CD8-positive, alpha-beta memory T cell (primary cell): Measurements from ENCODE around the gene DRD1. TPM values are rescaled to one million over a fixed set of nuclear protein-coding genes. Genes with fewer than 3 reads are reported as not detected.

ENCODE experiments used
- CTCF ChIA-PET: fragments of 350-600 bp; sonication (Branson Sonifier 250); formaldehyde crosslinking; loops from one replicate; lab custom pipeline; 2021; ENCODE audit warnings: antibody characterized with exemption; lab: Charles Lee
- POLR2A ChIA-PET: fragments of 350-600 bp; sonication (Branson Sonifier 250); formaldehyde crosslinking; loops from one replicate; lab custom pipeline; 2021; ENCODE audit warnings: antibody characterized with exemption; lab: Charles Lee
- DNase-seq, 5 donors: peaks; one replicate each; pipeline versions ENCODE4 v3.0.0 to v3.0.0-alpha.2; 2020 to 2022; ENCODE audit warnings: mixed read lengths in 1 of 5
- H3K27ac ChIP-seq: one replicate; pipeline ENCODE4 v1.7.0; 2013; ENCODE audit warnings: low read depth, mild to moderate bottlenecking, low read length, moderate library complexity
- H3K27me3 ChIP-seq: 2 replicates; pipeline ENCODE4 v1.7.0; 2013; ENCODE audit warnings: low read length, mild to moderate bottlenecking; ENCODE audit not compliant: insufficient read depth, poor library complexity, severe bottlenecking
- H3K36me3 ChIP-seq: 2 replicates; pipeline ENCODE4 v1.7.0; 2013; ENCODE audit warnings: mild to moderate bottlenecking, low read length, moderate library complexity; ENCODE audit not compliant: insufficient read depth
- H3K4me1 ChIP-seq: 2 replicates; pipeline ENCODE4 v1.7.0; 2013; ENCODE audit warnings: mild to moderate bottlenecking, low read length, moderate library complexity; ENCODE audit not compliant: insufficient read depth
- H3K4me3 ChIP-seq: 2 replicates; pipeline ENCODE4 v1.7.0; 2013; ENCODE audit warnings: mild to moderate bottlenecking, low read length
- H3K9me3 ChIP-seq: 2 replicates; pipeline ENCODE4 v1.7.0; 2013; ENCODE audit warnings: mild to moderate bottlenecking, low read length
- H3K27ac Mint-ChIP-seq, 8 donors: one replicate each; pipeline ENCODE4 v1.8.0; 2020 to 2021; ENCODE audit warnings: mixed read lengths in 8 of 8, mild to moderate bottlenecking in 6 of 8, inconsistent platforms in 3 of 8, moderate library complexity in 3 of 8
- H3K27me3 Mint-ChIP-seq, 2 donors: one replicate each; pipeline ENCODE4 v1.8.0; 2020 to 2021; ENCODE audit warnings: mixed read lengths in 2 of 2, mild to moderate bottlenecking in 1 of 2, moderate library complexity in 1 of 2
- H3K36me3 Mint-ChIP-seq, 3 donors: one replicate each; pipeline ENCODE4 v1.8.0; 2020 to 2021; ENCODE audit warnings: mixed read lengths in 3 of 3, inconsistent platforms in 1 of 3, mild to moderate bottlenecking in 1 of 3
- H3K4me1 Mint-ChIP-seq, 3 donors: one replicate each; pipeline ENCODE4 v1.8.0; 2020 to 2021; ENCODE audit warnings: mixed read lengths in 3 of 3, inconsistent platforms in 1 of 3, mild to moderate bottlenecking in 1 of 3
- H3K4me3 Mint-ChIP-seq, 7 donors: one replicate each; pipeline ENCODE4 v1.8.0; 2020 to 2021; ENCODE audit warnings: mixed read lengths in 7 of 7, mild to moderate bottlenecking in 6 of 7, moderate library complexity in 4 of 7, inconsistent platforms in 2 of 7
- H3K9me3 Mint-ChIP-seq, 5 donors: one replicate each; pipeline ENCODE4 v1.8.0; 2020 to 2022; ENCODE audit warnings: mixed read lengths in 5 of 5, mild to moderate bottlenecking in 3 of 5, moderate library complexity in 2 of 5, inconsistent platforms in 1 of 5
- polyA plus RNA-seq: library from polyadenylated mRNA; unstranded; fragments of 300-500 nt; fragmentation: Illumina TruSeq; gene quantifications from one replicate; pipeline ENCODE4 v1.2.3, GENCODE V29; 2021
- total RNA-seq, 2 experiments: library from RNA; stranded (reverse); gene quantifications; one replicate each; pipeline ENCODE4 v1.2.3, GENCODE V29; 2021

DRD1 gene
- total RNA-seq (not detected), polyA plus RNA-seq (not detected)

- peak within 1 kb of the TSS in 2 of 8 donors; percentile 28 to 57 for H3K27ac Mint-ChIP-seq
- H3K4me1 Mint-ChIP-seq, result peaks cover 6 to 9% (median 6%) of the 10 kb centered on the region in 3 donors
- peak in 4 of 5 donors; percentile 7 to 41 (median 14) for DNase-seq
- peaks cover 27 to 70% of the 10 kb centered on the region in 2 donors for H3K27me3 Mint-ChIP-seq
- peak within 1 kb of the TSS in 6 of 7 donors; percentile 67 to 76 (median 70) for H3K4me3 Mint-ChIP-seq
- no peak within 1 kb of the TSS for H3K27ac ChIP-seq
- H3K4me3 ChIP-seq, result no peak within 1 kb of the TSS
- H3K9me3 ChIP-seq, result no peaks in the 10 kb centered on the region
- H3K36me3 Mint-ChIP-seq, result no peaks in the 10 kb centered on the region
- peaks cover 29% of the 10 kb centered on the region for H3K27me3 ChIP-seq
- CTCF ChIA-PET, result interaction anchor here (0.7 to 1.7 kb wide), 6 partner anchors 10 to 102 kb away, joined by 3 to 5 read pairs (median 3); partner anchors contain the start of gene SFXN1
- no peaks in the 10 kb centered on the region for H3K9me3 Mint-ChIP-seq
- no peaks in the 10 kb centered on the region for H3K36me3 ChIP-seq
- POLR2A ChIA-PET, result interaction anchor here (0.6 kb wide), 1 partner anchor 34 kb away, joined by 3 read pairs; the partner anchor contains the start of gene SFXN1
- H3K4me1 ChIP-seq, result no peaks in the 10 kb centered on the region
Observed at GRCh38 chr5:175444060-175444904, at the start of gene DRD1. TSS of gene DRD1 (minus strand) at chr5:175444182. CDS start at chr5:175443099, 1,083 bp downstream.

- Histone ChIP-seq H3K27me3 (no peaks in the 10 kb centered on the region), H3K9me3 (no peaks in the 10 kb centered on the region), H3K4me1 (no peaks in the 10 kb centered on the region), H3K27ac (no peak overlapping the region), H3K4me3 (no peak overlapping the region), H3K36me3 (peaks cover 31% of the 10 kb centered on the region)
- DNase-seq, result no peak
- Mint-ChIP-seq H3K9me3 (no peaks in the 10 kb centered on the region), H3K36me3 (peaks cover 15 to 68% (median 31%) of the 10 kb centered on the region in 3 donors), H3K4me3 (no peak overlapping the region), H3K27ac (peak overlapping the region in 2 of 8 donors; percentile 68 to 80), H3K4me1 (peaks cover 24 to 47% (median 43%) of the 10 kb centered on the region in 3 donors), H3K27me3 (no peaks in the 10 kb centered on the region)
- CTCF ChIA-PET, result no interaction called here
- POLR2A ChIA-PET, result interaction anchor here (0.6 kb wide), 1 partner anchor 14 kb away, joined by 3 read pairs; no protein-coding TSS in a partner anchor
Observed at GRCh38 chr5:175493726-175494125, 49.7 kb upstream of the DRD1 start.

- peaks cover 32% of the 10 kb centered on the region for H3K36me3 ChIP-seq
- Mint-ChIP-seq H3K4me1 (peaks cover 27 to 49% (median 44%) of the 10 kb centered on the region in 3 donors), H3K27ac (peak overlapping the region in 2 of 8 donors; percentile 68 to 80), H3K36me3 (peaks cover 12 to 68% (median 31%) of the 10 kb centered on the region in 3 donors), H3K27me3 (no peaks in the 10 kb centered on the region), H3K4me3 (no peak overlapping the region), H3K9me3 (no peaks in the 10 kb centered on the region)
- CTCF ChIA-PET, result no interaction called here
- no peak for DNase-seq
- H3K4me1 ChIP-seq, result no peaks in the 10 kb centered on the region
- H3K4me3 ChIP-seq, result no peak overlapping the region
- POLR2A ChIA-PET, result interaction anchor here (0.6 kb wide), 1 partner anchor 14 kb away, joined by 3 read pairs; no protein-coding TSS in a partner anchor
- H3K27me3 ChIP-seq, result no peaks in the 10 kb centered on the region
- H3K9me3 ChIP-seq, result no peaks in the 10 kb centered on the region
- H3K27ac ChIP-seq, result no peak overlapping the region
Observed at GRCh38 chr5:175493260-175493659, 49.3 kb upstream of the DRD1 start.

- Mint-ChIP-seq H3K27ac (peak overlapping the region in 1 of 8 donors; percentile 21), H3K36me3 (peaks cover 17 to 69% (median 31%) of the 10 kb centered on the region in 3 donors), H3K27me3 (no peaks in the 10 kb centered on the region), H3K9me3 (no peaks in the 10 kb centered on the region), H3K4me3 (no peak overlapping the region), H3K4me1 (peaks cover 40 to 61% (median 55%) of the 10 kb centered on the region in 3 donors)
- ChIA-PET POLR2A (no interaction called here), CTCF (interaction anchor here (2.2 kb wide), 1 partner anchor 43 kb away, joined by 8 read pairs; no protein-coding TSS in a partner anchor)
- Histone ChIP-seq H3K36me3 (peaks cover 35% of the 10 kb centered on the region), H3K4me3 (no peak overlapping the region), H3K9me3 (no peaks in the 10 kb centered on the region), H3K27ac (no peak overlapping the region), H3K27me3 (no peaks in the 10 kb centered on the region), H3K4me1 (peaks cover 10% of the 10 kb centered on the region)
- no peak for DNase-seq
Observed at GRCh38 chr5:175491223-175491622, 47.2 kb upstream of the DRD1 start.

- H3K4me3 Mint-ChIP-seq, result peak overlapping the region in 1 of 7 donors; percentile 5
- Histone ChIP-seq H3K4me3 (no peak overlapping the region), H3K4me1 (peaks cover 11% of the 10 kb centered on the region), H3K36me3 (peaks cover 33% of the 10 kb centered on the region), H3K9me3 (no peaks in the 10 kb centered on the region), H3K27ac (no peak overlapping the region), H3K27me3 (no peaks in the 10 kb centered on the region)
- H3K27me3 Mint-ChIP-seq, result no peaks in the 10 kb centered on the region
- CTCF ChIA-PET, result interaction anchor here (1.4 to 2.2 kb wide), 2 partner anchors 25 to 44 kb away, joined by 4 to 8 read pairs; no protein-coding TSS in a partner anchor
- H3K4me1 Mint-ChIP-seq, result peaks cover 49 to 71% (median 65%) of the 10 kb centered on the region in 3 donors
- no peaks in the 10 kb centered on the region for H3K9me3 Mint-ChIP-seq
- POLR2A ChIA-PET, result no interaction called here
- peak overlapping the region in 6 of 8 donors; percentile 4 to 84 (median 52) for H3K27ac Mint-ChIP-seq
- no peak for DNase-seq
- peaks cover 17 to 75% (median 33%) of the 10 kb centered on the region in 3 donors for H3K36me3 Mint-ChIP-seq
Observed at GRCh38 chr5:175489693-175490443, 45.9 kb upstream of the DRD1 start.

GRCh38 chr5:175487514-175488222, 43.7 kb upstream of the DRD1 start:
- H3K36me3 ChIP-seq, result peaks cover 20% of the 10 kb centered on the region
- POLR2A ChIA-PET, result interaction anchor here (0.5 kb wide), 1 partner anchor 70 kb away, joined by 4 read pairs; no protein-coding TSS in a partner anchor
- no peak overlapping the region for H3K4me3 ChIP-seq

GRCh38 chr5:175485631-175486030, 41.6 kb upstream of the DRD1 start:
- Histone ChIP-seq H3K4me1 (peaks cover 40% of the 10 kb centered on the region), H3K27ac (no peak overlapping the region), H3K4me3 (no peak overlapping the region), H3K36me3 (peaks cover 11% of the 10 kb centered on the region), H3K27me3 (no peaks in the 10 kb centered on the region), H3K9me3 (no peaks in the 10 kb centered on the region)
- CTCF ChIA-PET, result no interaction called here
- H3K36me3 Mint-ChIP-seq, result peaks cover 21 to 77% (median 21%) of the 10 kb centered on the region in 3 donors
- peaks cover 82 to 97% (median 95%) of the 10 kb centered on the region in 3 donors for H3K4me1 Mint-ChIP-seq
- H3K27me3 Mint-ChIP-seq, result no peaks in the 10 kb centered on the region
- no peak overlapping the region for H3K4me3 Mint-ChIP-seq
- DNase-seq, result no peak
- H3K9me3 Mint-ChIP-seq, result no peaks in the 10 kb centered on the region
- POLR2A ChIA-PET, result no interaction called here
- H3K27ac Mint-ChIP-seq, result peak overlapping the region in 5 of 8 donors; percentile 18 to 83 (median 44)

More at GRCh38 chr5:175487514-175488222, 43.7 kb upstream of the DRD1 start:
- H3K27me3 ChIP-seq, result no peaks in the 10 kb centered on the region
- Mint-ChIP-seq H3K4me1 (peaks cover 68 to 82% (median 80%) of the 10 kb centered on the region in 3 donors), H3K9me3 (no peaks in the 10 kb centered on the region), H3K4me3 (peak overlapping the region in 3 of 7 donors; percentile 8 to 41 (median 10)), H3K27me3 (no peaks in the 10 kb centered on the region), H3K36me3 (peaks cover 24 to 78% (median 26%) of the 10 kb centered on the region in 3 donors), H3K27ac (peak overlapping the region in 3 of 8 donors; percentile 54 to 72 (median 58))
- H3K9me3 ChIP-seq, result no peaks in the 10 kb centered on the region
- peaks cover 20% of the 10 kb centered on the region for H3K4me1 ChIP-seq
- no peak for DNase-seq
- CTCF ChIA-PET, result interaction anchor here (1.2 kb wide), 1 partner anchor 23 kb away, joined by 4 read pairs; no protein-coding TSS in a partner anchor
- H3K27ac ChIP-seq, result no peak overlapping the region
